ENCODE measurements around the gene ELP1. TPM values are rescaled to one million over a fixed set of nuclear protein-coding genes. Genes with fewer than 3 reads are reported as not detected.
"Not testable (repeated sequence)": the region's sequence is repeated elsewhere in the genome, so short reads cannot be mapped to it uniquely, and the experiment has no call there.

The ELP1 gene
- total RNA-seq, 2 donors from 2014 or later = 11.8 to 21.6 TPM

DNA sequence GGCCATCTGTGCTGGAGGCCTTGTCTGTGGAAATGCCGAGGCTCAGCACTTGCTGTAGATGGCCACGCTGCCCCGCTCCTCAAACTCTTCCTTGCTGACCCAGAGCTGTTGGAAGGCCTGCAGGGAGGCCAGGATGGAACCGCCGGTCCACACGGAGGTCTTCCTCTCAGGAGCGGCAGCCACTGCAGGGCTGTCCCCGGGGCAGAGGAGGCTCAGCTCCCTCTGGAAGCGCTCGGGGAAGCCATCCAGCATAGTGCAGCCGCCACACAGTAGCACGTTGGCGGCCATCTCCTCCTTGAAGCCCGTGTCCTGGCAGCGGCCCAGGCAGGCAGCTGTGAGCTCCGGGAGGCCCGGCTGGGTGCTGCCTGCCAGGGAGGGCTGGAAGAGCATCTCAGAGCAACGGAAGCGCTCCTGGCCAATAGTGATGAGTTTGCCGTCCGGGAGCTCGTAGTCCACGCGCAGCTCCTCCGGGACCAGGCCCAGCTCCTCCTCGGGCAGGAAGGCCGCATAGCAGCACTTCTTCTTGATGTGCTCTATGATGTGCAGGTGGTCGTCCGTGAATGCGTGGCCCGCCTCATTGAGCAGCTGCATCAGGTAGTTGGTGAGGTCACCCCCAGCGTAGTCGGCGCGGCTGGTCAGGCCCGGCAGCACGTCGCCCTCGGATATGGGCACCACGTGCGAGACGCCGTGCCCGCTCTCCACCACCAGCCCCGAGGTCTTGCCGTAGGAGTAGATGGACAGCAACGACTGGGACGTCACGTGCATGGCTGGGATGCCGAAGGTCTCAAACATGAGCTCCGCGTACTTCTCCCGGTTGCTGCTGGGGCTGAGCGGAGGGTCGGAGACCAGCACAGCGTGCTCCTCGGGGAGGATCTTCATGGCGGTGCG, 79.0 kb downstream of the ELP1 start:
- Histone ChIP-seq H3K4me1 (no peaks in the 10 kb centered on the region), H3K9ac (ENCODE audit: low read depth in 2 of 2, low read length in 2 of 2) (no peak overlapping the region), H3K36me3 (no peaks in the 10 kb centered on the region), H3K9me3 (no peaks in the 10 kb centered on the region), H3K27me3 (no peaks in the 10 kb centered on the region), H3K4me3 (no peak overlapping the region), H3K27ac (no peak overlapping the region)
- TF ChIP-seq, protein P1, sequence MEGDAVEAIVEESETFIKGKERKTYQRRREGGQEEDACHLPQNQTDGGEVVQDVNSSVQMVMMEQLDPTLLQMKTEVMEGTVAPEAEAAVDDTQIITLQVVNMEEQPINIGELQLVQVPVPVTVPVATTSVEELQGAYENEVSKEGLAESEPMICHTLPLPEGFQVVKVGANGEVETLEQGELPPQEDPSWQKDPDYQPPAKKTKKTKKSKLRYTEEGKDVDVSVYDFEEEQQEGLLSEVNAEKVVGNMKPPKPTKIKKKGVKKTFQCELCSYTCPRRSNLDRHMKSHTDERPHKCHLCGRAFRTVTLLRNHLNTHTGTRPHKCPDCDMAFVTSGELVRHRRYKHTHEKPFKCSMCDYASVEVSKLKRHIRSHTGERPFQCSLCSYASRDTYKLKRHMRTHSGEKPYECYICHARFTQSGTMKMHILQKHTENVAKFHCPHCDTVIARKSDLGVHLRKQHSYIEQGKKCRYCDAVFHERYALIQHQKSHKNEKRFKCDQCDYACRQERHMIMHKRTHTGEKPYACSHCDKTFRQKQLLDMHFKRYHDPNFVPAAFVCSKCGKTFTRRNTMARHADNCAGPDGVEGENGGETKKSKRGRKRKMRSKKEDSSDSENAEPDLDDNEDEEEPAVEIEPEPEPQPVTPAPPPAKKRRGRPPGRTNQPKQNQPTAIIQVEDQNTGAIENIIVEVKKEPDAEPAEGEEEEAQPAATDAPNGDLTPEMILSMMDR (IDR thresholded peaks at IDR 0.05) = no peak
- no peak for DNase-seq
- intact Hi-C loops (cut with DNase I) = no loop called here

DNA sequence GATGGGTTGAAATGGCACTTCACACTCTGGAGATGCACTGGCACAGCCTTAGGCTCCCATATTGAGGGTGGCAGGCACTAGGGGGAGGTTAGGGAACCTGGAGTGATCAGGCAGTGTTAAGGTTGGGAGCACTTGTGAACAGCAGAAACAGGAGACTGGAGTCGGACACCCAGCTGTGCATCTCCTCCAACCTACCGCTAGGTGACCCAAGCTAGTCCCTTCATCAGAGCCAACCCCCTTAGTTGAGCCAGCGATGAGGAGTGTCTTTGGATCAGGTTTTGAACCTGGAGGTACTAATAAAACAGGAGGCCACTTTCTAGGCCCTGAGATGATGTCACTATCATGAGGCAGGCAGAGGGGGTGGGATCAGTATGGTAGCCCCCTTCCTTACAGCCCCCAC, 79.8 kb downstream of the ELP1 start:
- Histone ChIP-seq H3K4me3 (no peak overlapping the region), H3K27me3 (no peaks in the 10 kb centered on the region), H3K27ac (no peak overlapping the region), H3K9me3 (no peaks in the 10 kb centered on the region), H3K4me1 (no peaks in the 10 kb centered on the region), H3K36me3 (no peaks in the 10 kb centered on the region), H3K9ac (ENCODE audit: low read depth in 2 of 2, low read length in 2 of 2) (no peak overlapping the region)
- DNase-seq = no peak
- intact Hi-C loops (cut with DNase I) = no loop called here
- TF ChIP-seq, protein P1 (IDR thresholded peaks at IDR 0.05) = no peak

DNA sequence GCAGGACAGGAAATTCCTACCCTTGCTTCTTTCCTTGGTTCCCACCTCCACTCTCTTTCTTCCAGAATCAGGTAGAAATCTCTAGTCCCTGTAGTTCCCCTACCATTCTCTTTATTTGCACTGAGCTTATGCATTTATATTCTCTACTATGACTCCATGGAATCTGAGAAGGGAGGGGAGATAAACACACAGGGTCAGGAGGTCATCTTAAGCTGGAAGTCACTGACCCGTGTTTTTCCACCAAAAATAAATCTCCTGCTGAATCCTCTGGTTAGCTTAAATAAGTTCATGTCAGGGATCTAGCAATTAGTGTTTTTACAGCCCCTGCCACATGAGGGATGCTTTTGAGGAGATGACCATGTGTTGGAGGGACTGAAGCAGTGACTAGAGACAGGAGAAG, 81.8 kb downstream of the ELP1 start:
- no peaks in the 10 kb centered on the region for H3K27me3 ChIP-seq
- H3K4me1 ChIP-seq = no peaks in the 10 kb centered on the region
- H3K9me3 ChIP-seq = no peaks in the 10 kb centered on the region
- no peaks in the 10 kb centered on the region for H3K36me3 ChIP-seq
- H3K9ac ChIP-seq (ENCODE audit: low read depth in 2 of 2, low read length in 2 of 2) = no peak overlapping the region
- intact Hi-C loops (cut with DNase I) = no loop called here
- H3K4me3 ChIP-seq = no peak overlapping the region
- TF ChIP-seq, protein P1 (IDR thresholded peaks at IDR 0.05) = no peak
- DNase-seq = no peak
- no peak overlapping the region for H3K27ac ChIP-seq

DNA sequence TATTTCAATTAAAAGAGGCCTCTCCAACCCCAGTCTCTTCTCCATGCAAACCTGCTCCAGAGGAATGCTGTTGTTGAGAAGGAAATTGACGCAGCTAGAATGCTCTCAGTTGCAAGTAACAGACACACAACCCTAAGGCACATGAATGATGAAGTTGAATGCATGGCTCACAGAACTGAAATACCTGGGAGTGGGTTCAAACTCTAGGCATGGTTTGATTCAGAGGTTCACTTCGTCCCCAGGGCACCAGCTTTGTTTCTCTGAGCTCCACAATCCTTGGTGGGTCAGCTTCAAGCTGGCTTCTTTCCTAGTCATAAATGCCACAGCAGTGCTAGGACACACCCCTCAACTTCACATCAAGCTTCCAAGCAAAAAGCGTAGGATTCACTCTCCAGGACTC, 82.8 kb downstream of the ELP1 start:
- Histone ChIP-seq H3K4me3 (no peak overlapping the region), H3K4me1 (no peaks in the 10 kb centered on the region), H3K36me3 (no peaks in the 10 kb centered on the region), H3K9ac (ENCODE audit: low read depth in 2 of 2, low read length in 2 of 2) (no peak overlapping the region), H3K27ac (no peak overlapping the region), H3K9me3 (no peaks in the 10 kb centered on the region), H3K27me3 (no peaks in the 10 kb centered on the region)
- TF ChIP-seq, protein P1 (IDR thresholded peaks at IDR 0.05) = no peak
- DNase-seq = no peak
- intact Hi-C loops (cut with DNase I) = no loop called here

DNA sequence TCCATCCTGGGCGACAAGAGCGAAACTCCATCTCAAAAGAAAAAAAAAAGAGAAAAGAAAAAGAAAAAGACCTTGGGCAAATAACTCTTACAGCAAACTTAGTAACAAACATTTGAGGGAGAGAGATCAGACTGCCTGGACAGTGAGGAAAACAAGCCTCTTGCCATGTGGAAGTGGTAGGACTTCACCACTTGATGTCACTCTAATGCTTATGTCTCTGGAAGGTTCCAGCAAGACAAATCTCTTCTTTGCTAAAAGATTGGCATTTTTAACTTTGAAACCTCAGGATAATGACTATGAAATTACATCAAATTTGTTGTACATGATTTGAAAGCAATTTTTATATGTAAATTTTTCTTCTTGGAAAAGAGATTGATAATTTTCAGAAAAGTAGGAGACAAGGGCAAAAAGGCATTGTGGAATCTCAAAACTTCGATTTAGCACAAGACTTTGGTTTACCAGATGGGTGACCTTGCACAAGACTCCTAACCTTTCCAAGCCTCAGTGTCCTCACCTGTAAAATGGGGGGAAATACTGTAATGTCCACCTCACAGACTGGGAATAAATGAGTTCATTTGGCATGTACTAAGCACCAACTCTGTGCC, 83.5 kb downstream of the ELP1 start:
- TF ChIP-seq, protein P1 (IDR thresholded peaks at IDR 0.05) = no peak
- DNase-seq = no peak
- H3K9ac ChIP-seq (ENCODE audit: low read depth in 2 of 2, low read length in 2 of 2) = no peak overlapping the region
- no peak overlapping the region for H3K27ac ChIP-seq
- no peaks in the 10 kb centered on the region for H3K9me3 ChIP-seq
- no peaks in the 10 kb centered on the region for H3K4me1 ChIP-seq
- H3K36me3 ChIP-seq = no peaks in the 10 kb centered on the region
- H3K4me3 ChIP-seq = no peak overlapping the region
- intact Hi-C loops (cut with DNase I) = no loop called here
- H3K27me3 ChIP-seq = no peaks in the 10 kb centered on the region

DNA sequence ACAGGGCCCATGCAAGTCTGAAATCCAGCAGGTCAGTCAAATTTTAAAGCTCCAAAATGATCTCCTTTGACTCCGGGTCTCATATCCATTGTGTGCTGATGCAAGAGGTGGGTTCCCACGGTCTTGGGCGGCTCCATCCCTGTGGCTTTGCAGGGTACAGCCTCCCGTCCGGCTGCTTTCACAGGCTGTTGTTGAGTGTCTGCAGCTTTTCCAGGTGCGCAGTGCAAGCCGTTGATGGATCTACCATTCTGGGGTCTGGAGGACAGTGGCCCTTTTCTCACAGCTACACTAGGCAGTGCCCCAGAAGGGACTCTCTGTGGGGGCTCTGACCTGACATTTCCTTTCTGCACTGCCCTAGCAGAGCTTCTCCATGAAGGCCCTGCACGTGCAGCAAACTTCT, 85.6 kb downstream of the ELP1 start:
- not testable (repeated sequence) for H3K36me3 ChIP-seq

More for the DNA sequence above, 85.6 kb downstream of the ELP1 start:
- H3K27ac ChIP-seq; H3K4me1 ChIP-seq; H3K9ac ChIP-seq (ENCODE audit: low read depth in 2 of 2, low read length in 2 of 2); intact Hi-C loops (cut with DNase I); H3K9me3 ChIP-seq; H3K27me3 ChIP-seq; H3K4me3 ChIP-seq; DNase-seq: not testable (repeated sequence)

Data from colonic mucosa (tissue), 4 donors.